ENCODE measurements around the gene DPY19L1.
"Not testable (repeated sequence)": the region's sequence is repeated elsewhere in the genome, so short reads cannot be mapped to it uniquely, and the experiment has no call there.

DNA sequence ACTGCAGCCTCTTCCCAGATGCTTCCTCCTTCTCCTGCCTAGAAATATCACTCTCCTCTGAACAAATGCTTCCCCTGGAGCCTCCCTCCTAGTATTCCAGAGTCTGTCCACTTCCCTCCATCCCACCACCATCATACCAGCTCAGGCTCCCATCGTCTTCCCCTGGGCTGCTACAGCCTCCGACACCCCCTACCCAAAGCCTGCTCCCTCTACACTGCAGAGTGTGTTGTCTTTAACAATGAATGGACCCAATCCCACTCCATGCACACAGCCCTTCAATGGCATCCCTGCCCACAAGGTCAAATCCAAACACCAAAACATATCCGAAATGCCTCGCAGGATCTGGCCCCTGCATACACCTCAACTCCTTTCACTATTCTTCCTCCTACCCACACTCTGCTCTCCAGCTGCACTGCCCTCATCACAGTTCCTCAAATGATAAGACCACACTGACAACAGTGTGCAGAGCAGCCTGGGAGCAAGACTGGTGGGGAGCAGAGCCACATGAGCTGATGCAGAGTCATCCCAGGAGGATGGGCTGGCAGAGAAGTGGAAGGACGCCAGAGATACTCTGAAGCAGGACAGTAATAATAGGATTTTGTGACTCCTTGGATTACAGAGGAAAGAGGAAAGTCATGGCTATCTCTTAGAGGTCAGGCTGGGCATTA lies 40.7 kb downstream of the DPY19L1 start:
- not testable (repeated sequence) for TF ChIP-seq CTCF (IDR thresholded peaks at IDR 0.05; ENCODE audit: insufficient read depth, low read depth, low read length); EZH2 (IDR thresholded peaks at IDR 0.05; ENCODE audit: insufficient read depth, low read length)

Measured in astrocyte (in vitro differentiated cells and primary cell).